CD8-positive, alpha-beta memory T cell (primary cell): ENCODE data around the gene TCAF2. TPM values are rescaled to one million over a fixed set of nuclear protein-coding genes. Genes with fewer than 3 reads are reported as not detected.
"Not testable (repeated sequence)": the region's sequence is repeated elsewhere in the genome, so short reads cannot be mapped to it uniquely, and the experiment has no call there.

ENCODE experiments used
- CTCF ChIA-PET: fragments of 350-600 bp; sonication (Branson Sonifier 250); formaldehyde crosslinking; loops from one replicate; lab custom pipeline; 2021; ENCODE audit warnings: antibody characterized with exemption; lab: Charles Lee
- POLR2A ChIA-PET: fragments of 350-600 bp; sonication (Branson Sonifier 250); formaldehyde crosslinking; loops from one replicate; lab custom pipeline; 2021; ENCODE audit warnings: antibody characterized with exemption; lab: Charles Lee
- DNase-seq, 5 donors: peaks; one replicate each; pipeline versions ENCODE4 v3.0.0 to v3.0.0-alpha.2; 2020 to 2022; ENCODE audit warnings: mixed read lengths in 1 of 5
- H3K27ac ChIP-seq: one replicate; pipeline ENCODE4 v1.7.0; 2013; ENCODE audit warnings: low read depth, mild to moderate bottlenecking, low read length, moderate library complexity
- H3K27me3 ChIP-seq: 2 replicates; pipeline ENCODE4 v1.7.0; 2013; ENCODE audit warnings: low read length, mild to moderate bottlenecking; ENCODE audit not compliant: insufficient read depth, poor library complexity, severe bottlenecking
- H3K36me3 ChIP-seq: 2 replicates; pipeline ENCODE4 v1.7.0; 2013; ENCODE audit warnings: mild to moderate bottlenecking, low read length, moderate library complexity; ENCODE audit not compliant: insufficient read depth
- H3K4me1 ChIP-seq: 2 replicates; pipeline ENCODE4 v1.7.0; 2013; ENCODE audit warnings: mild to moderate bottlenecking, low read length, moderate library complexity; ENCODE audit not compliant: insufficient read depth
- H3K4me3 ChIP-seq: 2 replicates; pipeline ENCODE4 v1.7.0; 2013; ENCODE audit warnings: mild to moderate bottlenecking, low read length
- H3K9me3 ChIP-seq: 2 replicates; pipeline ENCODE4 v1.7.0; 2013; ENCODE audit warnings: mild to moderate bottlenecking, low read length
- H3K27ac Mint-ChIP-seq, 8 donors: one replicate each; pipeline ENCODE4 v1.8.0; 2020 to 2021; ENCODE audit warnings: mixed read lengths in 8 of 8, mild to moderate bottlenecking in 6 of 8, inconsistent platforms in 3 of 8, moderate library complexity in 3 of 8
- H3K27me3 Mint-ChIP-seq, 2 donors: one replicate each; pipeline ENCODE4 v1.8.0; 2020 to 2021; ENCODE audit warnings: mixed read lengths in 2 of 2, mild to moderate bottlenecking in 1 of 2, moderate library complexity in 1 of 2
- H3K36me3 Mint-ChIP-seq, 3 donors: one replicate each; pipeline ENCODE4 v1.8.0; 2020 to 2021; ENCODE audit warnings: mixed read lengths in 3 of 3, inconsistent platforms in 1 of 3, mild to moderate bottlenecking in 1 of 3
- H3K4me1 Mint-ChIP-seq, 3 donors: one replicate each; pipeline ENCODE4 v1.8.0; 2020 to 2021; ENCODE audit warnings: mixed read lengths in 3 of 3, inconsistent platforms in 1 of 3, mild to moderate bottlenecking in 1 of 3
- H3K4me3 Mint-ChIP-seq, 7 donors: one replicate each; pipeline ENCODE4 v1.8.0; 2020 to 2021; ENCODE audit warnings: mixed read lengths in 7 of 7, mild to moderate bottlenecking in 6 of 7, moderate library complexity in 4 of 7, inconsistent platforms in 2 of 7
- H3K9me3 Mint-ChIP-seq, 5 donors: one replicate each; pipeline ENCODE4 v1.8.0; 2020 to 2022; ENCODE audit warnings: mixed read lengths in 5 of 5, mild to moderate bottlenecking in 3 of 5, moderate library complexity in 2 of 5, inconsistent platforms in 1 of 5
- polyA plus RNA-seq: library from polyadenylated mRNA; unstranded; fragments of 300-500 nt; fragmentation: Illumina TruSeq; gene quantifications from one replicate; pipeline ENCODE4 v1.2.3, GENCODE V29; 2021
- total RNA-seq, 2 experiments: library from RNA; stranded (reverse); gene quantifications; one replicate each; pipeline ENCODE4 v1.2.3, GENCODE V29; 2021

Gene TCAF2
- total and polyA plus RNA-seq, 3 experiments from 2014 or later = 8.3 to 18.2 (median 18.0) TPM

GRCh38 chr7:143640528-143641189 lies 19.9 kb downstream of the TCAF2 start:
- H3K4me1 ChIP-seq, H3K4me1 Mint-ChIP-seq, H3K36me3 Mint-ChIP-seq, POLR2A ChIA-PET, H3K27ac Mint-ChIP-seq, H3K27me3 ChIP-seq, H3K4me3 ChIP-seq, CTCF ChIA-PET, H3K9me3 Mint-ChIP-seq, H3K4me3 Mint-ChIP-seq, H3K36me3 ChIP-seq, H3K9me3 ChIP-seq, DNase-seq, H3K27me3 Mint-ChIP-seq, H3K27ac ChIP-seq: not testable (repeated sequence)

- H3K36me3 Mint-ChIP-seq, H3K27ac Mint-ChIP-seq, H3K27me3 Mint-ChIP-seq, H3K9me3 ChIP-seq, H3K9me3 Mint-ChIP-seq, CTCF ChIA-PET, H3K4me3 ChIP-seq, H3K4me3 Mint-ChIP-seq, H3K4me1 Mint-ChIP-seq, H3K27ac ChIP-seq, DNase-seq, H3K36me3 ChIP-seq, H3K27me3 ChIP-seq, POLR2A ChIA-PET, H3K4me1 ChIP-seq: not testable (repeated sequence)
These were observed 25.8 kb downstream of the TCAF2 start for GRCh38 chr7:143646598-143646997.

GRCh38 chr7:143649902-143650301 lies 29.1 kb downstream of the TCAF2 start:
- H3K4me3 ChIP-seq, H3K27ac ChIP-seq, H3K4me1 Mint-ChIP-seq, H3K9me3 ChIP-seq, H3K27me3 ChIP-seq, H3K27ac Mint-ChIP-seq, CTCF ChIA-PET, H3K4me1 ChIP-seq, DNase-seq, H3K36me3 ChIP-seq, H3K4me3 Mint-ChIP-seq, H3K27me3 Mint-ChIP-seq, H3K9me3 Mint-ChIP-seq, H3K36me3 Mint-ChIP-seq, POLR2A ChIA-PET: not testable (repeated sequence)

- H3K9me3 ChIP-seq, H3K27ac ChIP-seq, POLR2A ChIA-PET, H3K4me3 Mint-ChIP-seq, H3K4me1 ChIP-seq, H3K36me3 ChIP-seq, H3K36me3 Mint-ChIP-seq, CTCF ChIA-PET, H3K4me1 Mint-ChIP-seq, H3K4me3 ChIP-seq, H3K27ac Mint-ChIP-seq, H3K27me3 Mint-ChIP-seq, DNase-seq, H3K27me3 ChIP-seq, H3K9me3 Mint-ChIP-seq: not testable (repeated sequence)
These were observed 29.7 kb downstream of the TCAF2 start for GRCh38 chr7:143650447-143650846.

Other genes with a start within 250 kb of the TCAF2 start
- 100 to 1,000 TPM; 101 to 104 TPM for gene ZYX, start 239.6 kb upstream of the TCAF2 start, total RNA-seq
- gene ZYX, start 239.6 kb upstream of the TCAF2 start, polyA plus RNA-seq = 143 TPM
- gene EPHA1, start 212.1 kb upstream of the TCAF2 start, total RNA-seq = 1 to 10 TPM; 2.8 to 3.1 TPM
- gene EPHA1, start 212.1 kb upstream of the TCAF2 start, polyA plus RNA-seq = 4.6 TPM
- gene TAS2R60, start 177.5 kb upstream of the TCAF2 start, total RNA-seq = not detected
- gene TAS2R60, start 177.5 kb upstream of the TCAF2 start, polyA plus RNA-seq = not detected
- not detected for gene TAS2R41, start 143.1 kb upstream of the TCAF2 start, total RNA-seq
- gene TAS2R41, start 143.1 kb upstream of the TCAF2 start, polyA plus RNA-seq = not detected
- gene CTAGE15, start 49.2 kb upstream of the TCAF2 start, total RNA-seq = under 1 TPM in 1 of 2 experiments, not detected in 1; 0.44 TPM
- 0.29 TPM for gene CTAGE15, start 49.2 kb upstream of the TCAF2 start, polyA plus RNA-seq
- gene CTAGE6, start 136.7 kb downstream of the TCAF2 start, total RNA-seq = under 1 TPM; 0.26 to 0.60 TPM
- gene CTAGE6, start 136.7 kb downstream of the TCAF2 start, polyA plus RNA-seq = not detected